ENCODE data around the gene ACIN1.

- no peak for TF ChIP-seq CHD1 (IDR thresholded peaks at IDR 0.05; ENCODE audit: low read depth, low read length)
- TF ChIP-seq, protein P1, sequence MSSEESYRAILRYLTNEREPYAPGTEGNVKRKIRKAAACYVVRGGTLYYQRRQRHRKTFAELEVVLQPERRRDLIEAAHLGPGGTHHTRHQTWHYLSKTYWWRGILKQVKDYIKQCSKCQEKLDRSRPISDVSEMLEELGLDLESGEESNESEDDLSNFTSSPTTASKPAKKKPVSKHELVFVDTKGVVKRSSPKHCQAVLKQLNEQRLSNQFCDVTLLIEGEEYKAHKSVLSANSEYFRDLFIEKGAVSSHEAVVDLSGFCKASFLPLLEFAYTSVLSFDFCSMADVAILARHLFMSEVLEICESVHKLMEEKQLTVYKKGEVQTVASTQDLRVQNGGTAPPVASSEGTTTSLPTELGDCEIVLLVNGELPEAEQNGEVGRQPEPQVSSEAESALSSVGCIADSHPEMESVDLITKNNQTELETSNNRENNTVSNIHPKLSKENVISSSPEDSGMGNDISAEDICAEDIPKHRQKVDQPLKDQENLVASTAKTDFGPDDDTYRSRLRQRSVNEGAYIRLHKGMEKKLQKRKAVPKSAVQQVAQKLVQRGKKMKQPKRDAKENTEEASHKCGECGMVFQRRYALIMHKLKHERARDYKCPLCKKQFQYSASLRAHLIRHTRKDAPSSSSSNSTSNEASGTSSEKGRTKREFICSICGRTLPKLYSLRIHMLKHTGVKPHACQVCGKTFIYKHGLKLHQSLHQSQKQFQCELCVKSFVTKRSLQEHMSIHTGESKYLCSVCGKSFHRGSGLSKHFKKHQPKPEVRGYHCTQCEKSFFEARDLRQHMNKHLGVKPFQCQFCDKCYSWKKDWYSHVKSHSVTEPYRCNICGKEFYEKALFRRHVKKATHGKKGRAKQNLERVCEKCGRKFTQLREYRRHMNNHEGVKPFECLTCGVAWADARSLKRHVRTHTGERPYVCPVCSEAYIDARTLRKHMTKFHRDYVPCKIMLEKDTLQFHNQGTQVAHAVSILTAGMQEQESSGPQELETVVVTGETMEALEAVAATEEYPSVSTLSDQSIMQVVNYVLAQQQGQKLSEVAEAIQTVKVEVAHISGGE (CRISPR knock-in tag; IDR thresholded peaks at IDR 0.05): no peak
Measured at GRCh38 chr14:23126548-23127278, 31.8 kb upstream of the ACIN1 start.

Data from GM12878 (cell line).